Measurements from ENCODE around the gene GANC. TPM values are rescaled to one million over a fixed set of nuclear protein-coding genes. Genes with fewer than 3 reads are reported as not detected.

GANC gene
- total RNA-seq, 1 experiment from 2014 or later: 24.0 TPM

- peak overlapping the region; percentile 97 for H3K4me3 Mint-ChIP-seq (ENCODE audit: unreplicated experiment)
- peaks cover 26% of the 10 kb centered on the region for H3K36me3 Mint-ChIP-seq (ENCODE audit: insufficient read depth, unreplicated experiment)
- intact Hi-C loops (cut with micrococcal nuclease): loop anchor here (10.0 kb wide), 2 partner anchors 109 to 219 kb away; partner anchors contain the start of genes SNAP23 and ZNF106
- H3K27ac Mint-ChIP-seq (ENCODE audit: low read depth, unreplicated experiment): peak overlapping the region; percentile 99
- CTCF ChIA-PET: interaction anchor here (0.6 to 0.7 kb wide), 3 partner anchors 9 to 376 kb away, joined by 3 read pairs; no protein-coding TSS in a partner anchor
- no peak for TF ChIP-seq CTCF (IDR thresholded peaks at IDR 0.05; ENCODE audit: unreplicated experiment)
- no TSS peak for BruUV-seq (replicated peaks)
- no peaks in the 10 kb centered on the region for H3K9me3 Mint-ChIP-seq (ENCODE audit: unreplicated experiment)
- peaks cover 12% of the 10 kb centered on the region for H3K4me1 Mint-ChIP-seq (ENCODE audit: insufficient read depth, unreplicated experiment)
- no peaks in the 10 kb centered on the region for H3K27me3 Mint-ChIP-seq (ENCODE audit: insufficient read depth, unreplicated experiment)
- POLR2A ChIA-PET: interaction anchor here (0.7 to 4.8 kb wide), 12 partner anchors 9 to 981 kb away, joined by 3 to 39 read pairs (median 6); partner anchors contain the start of genes PLA2G4F, SNAP23, VPS39 and ZNF106
- DNase-seq (ENCODE audit: unreplicated experiment): no peak
These were observed 2.9 kb downstream of the GANC start for GRCh38 chr15:42275780-42276391.

GRCh38 chr15:42276762-42277161 lies 3.8 kb downstream of the GANC start:
- no peak for TF ChIP-seq CTCF (IDR thresholded peaks at IDR 0.05; ENCODE audit: unreplicated experiment)
- ChIA-PET POLR2A (interaction anchor here (0.6 to 4.8 kb wide), 5 partner anchors 8 to 678 kb away, joined by 3 to 39 read pairs (median 25); partner anchors contain the start of genes SNAP23 and ZNF106), CTCF (interaction anchor here (0.6 to 0.7 kb wide), 3 partner anchors 64 to 375 kb away, joined by 3 read pairs; no protein-coding TSS in a partner anchor)
- intact Hi-C loops (cut with micrococcal nuclease): loop anchor here (10.0 kb wide), 2 partner anchors 108 to 218 kb away; partner anchors contain the start of genes SNAP23 and ZNF106
- Mint-ChIP-seq H3K4me3 (ENCODE audit: unreplicated experiment) (no peak overlapping the region), H3K9me3 (ENCODE audit: unreplicated experiment) (no peaks in the 10 kb centered on the region), H3K27me3 (ENCODE audit: insufficient read depth, unreplicated experiment) (no peaks in the 10 kb centered on the region), H3K36me3 (ENCODE audit: insufficient read depth, unreplicated experiment) (peaks cover 26% of the 10 kb centered on the region), H3K4me1 (ENCODE audit: insufficient read depth, unreplicated experiment) (peaks cover 8% of the 10 kb centered on the region), H3K27ac (ENCODE audit: low read depth, unreplicated experiment) (no peak overlapping the region)
- BruUV-seq (replicated peaks): no TSS peak
- no peak for DNase-seq (ENCODE audit: unreplicated experiment)

GRCh38 chr15:42279234-42279723 lies 6.3 kb downstream of the GANC start:
- no peak for TF ChIP-seq CTCF (IDR thresholded peaks at IDR 0.05; ENCODE audit: unreplicated experiment)
- intact Hi-C loops (cut with micrococcal nuclease): loop anchor here (10.0 kb wide), 2 partner anchors 106 to 216 kb away; partner anchors contain the start of genes SNAP23 and ZNF106
- CTCF ChIA-PET: interaction anchor here (0.6 kb wide), 1 partner anchor 36 kb away, joined by 4 read pairs; no protein-coding TSS in a partner anchor
- H3K4me3 Mint-ChIP-seq (ENCODE audit: unreplicated experiment): no peak overlapping the region
- H3K27me3 Mint-ChIP-seq (ENCODE audit: insufficient read depth, unreplicated experiment): no peaks in the 10 kb centered on the region
- no peak for DNase-seq (ENCODE audit: unreplicated experiment)
- POLR2A ChIA-PET: interaction anchor here (0.6 kb wide), 1 partner anchor 503 kb away, joined by 3 read pairs; no protein-coding TSS in a partner anchor
- H3K9me3 Mint-ChIP-seq (ENCODE audit: unreplicated experiment): no peaks in the 10 kb centered on the region
- peaks cover 8% of the 10 kb centered on the region for H3K4me1 Mint-ChIP-seq (ENCODE audit: insufficient read depth, unreplicated experiment)
- H3K27ac Mint-ChIP-seq (ENCODE audit: low read depth, unreplicated experiment): no peak overlapping the region
- no TSS peak for BruUV-seq (replicated peaks)
- H3K36me3 Mint-ChIP-seq (ENCODE audit: insufficient read depth, unreplicated experiment): peaks cover 26% of the 10 kb centered on the region

- Mint-ChIP-seq H3K4me1 (ENCODE audit: insufficient read depth, unreplicated experiment) (peaks cover 11% of the 10 kb centered on the region), H3K27ac (ENCODE audit: low read depth, unreplicated experiment) (no peak overlapping the region), H3K27me3 (ENCODE audit: insufficient read depth, unreplicated experiment) (no peaks in the 10 kb centered on the region), H3K9me3 (ENCODE audit: unreplicated experiment) (no peaks in the 10 kb centered on the region), H3K4me3 (ENCODE audit: unreplicated experiment) (no peak overlapping the region), H3K36me3 (ENCODE audit: insufficient read depth, unreplicated experiment) (peaks cover 31% of the 10 kb centered on the region)
- ChIA-PET POLR2A (interaction anchor here (1.4 to 3.9 kb wide), 2 partner anchors 8 to 9 kb away, joined by 5 to 39 read pairs; partner anchors contain the start of genes GANC and TMEM87A), CTCF (no interaction called here)
- BruUV-seq (replicated peaks): no TSS peak
- intact Hi-C loops (cut with micrococcal nuclease): no loop called here
- DNase-seq (ENCODE audit: unreplicated experiment): no peak
- TF ChIP-seq CTCF (IDR thresholded peaks at IDR 0.05; ENCODE audit: unreplicated experiment): no peak
These were observed 9.3 kb downstream of the GANC start for GRCh38 chr15:42282344-42282743.

Measured in MCF 10A (cell line).